ENCODE results near the gene CST4.
"Not testable (repeated sequence)": the region's sequence is repeated elsewhere in the genome, so short reads cannot be mapped to it uniquely, and the experiment has no call there.

The CST4 gene

DNA sequence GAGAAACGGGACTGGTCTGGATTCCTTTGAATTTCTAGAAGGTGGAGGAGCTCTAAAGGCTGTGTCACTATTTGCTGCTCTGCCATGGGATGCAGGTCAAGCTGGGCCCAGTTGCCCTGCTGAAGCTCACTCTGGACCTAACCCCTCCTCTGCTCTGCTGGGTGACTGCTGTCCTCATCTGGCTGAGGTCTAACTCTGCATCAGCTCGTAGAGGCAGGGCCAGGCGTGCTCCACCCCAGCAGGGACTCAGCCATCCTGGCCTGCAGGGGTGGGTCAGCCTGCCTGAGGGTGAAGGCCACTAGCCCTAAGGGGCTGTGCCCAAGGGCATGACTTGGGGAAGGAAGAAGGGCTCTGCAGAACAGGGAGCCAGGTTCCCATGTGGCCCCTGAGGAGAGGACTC is 852 bp downstream of the CST4 start:
- no peak for DNase-seq (ENCODE audit: low spot score)

DNA sequence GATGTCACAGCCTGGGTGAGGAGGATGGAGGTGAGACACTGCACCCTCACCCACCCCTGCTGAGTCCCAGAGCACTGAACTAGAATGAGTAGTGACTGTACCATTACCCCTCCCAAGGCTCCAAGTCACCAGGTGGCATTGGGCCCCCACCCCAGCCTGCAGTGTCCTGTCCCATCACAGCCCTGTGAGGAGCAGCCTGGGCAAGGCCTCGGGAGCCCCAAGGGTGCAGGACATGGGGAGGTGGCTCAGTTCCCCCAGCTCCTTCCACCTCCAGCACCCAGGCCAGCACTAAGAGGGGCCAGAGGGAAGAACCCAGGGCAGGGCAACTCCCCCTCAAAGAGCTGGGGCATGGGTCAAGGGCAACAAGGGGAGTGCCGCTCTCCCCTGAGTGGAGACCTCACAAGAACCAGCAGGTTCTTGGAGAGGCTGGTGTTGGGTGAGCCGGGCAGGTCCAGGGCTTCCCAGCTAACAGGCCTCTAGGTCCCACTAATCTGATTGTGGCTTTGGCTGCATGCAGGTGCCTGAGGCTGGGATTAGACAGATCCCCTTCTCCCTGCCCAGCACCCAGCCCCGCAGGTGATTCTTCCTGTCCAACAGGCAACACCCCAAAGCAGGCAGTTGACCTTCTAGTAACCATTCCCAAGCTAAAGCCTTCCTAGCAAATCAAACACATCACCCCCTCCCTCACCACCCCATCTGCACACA is 2.6 kb downstream of the CST4 start:
- DNase-seq (ENCODE audit: low spot score), result no peak

DNA sequence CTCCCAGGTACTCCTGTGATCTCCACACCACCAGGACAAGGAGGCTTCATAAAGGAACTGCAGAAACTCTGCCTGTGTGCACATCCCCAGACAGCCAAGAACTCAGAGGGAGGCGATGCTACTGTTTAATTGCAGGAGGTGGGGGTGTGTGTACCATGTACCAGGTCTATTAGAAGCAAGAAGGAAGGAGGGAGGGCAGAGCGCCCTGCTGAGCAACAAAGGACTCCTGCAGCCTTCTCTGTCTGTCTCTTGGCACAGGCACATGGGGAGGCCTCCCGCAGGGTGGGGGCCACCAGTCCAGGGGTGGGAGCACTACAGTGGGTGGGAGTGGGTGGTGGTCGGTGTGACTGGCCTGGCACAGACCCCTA is 3.3 kb downstream of the CST4 start:
- DNase-seq (ENCODE audit: low spot score), result not testable (repeated sequence)

DNA sequence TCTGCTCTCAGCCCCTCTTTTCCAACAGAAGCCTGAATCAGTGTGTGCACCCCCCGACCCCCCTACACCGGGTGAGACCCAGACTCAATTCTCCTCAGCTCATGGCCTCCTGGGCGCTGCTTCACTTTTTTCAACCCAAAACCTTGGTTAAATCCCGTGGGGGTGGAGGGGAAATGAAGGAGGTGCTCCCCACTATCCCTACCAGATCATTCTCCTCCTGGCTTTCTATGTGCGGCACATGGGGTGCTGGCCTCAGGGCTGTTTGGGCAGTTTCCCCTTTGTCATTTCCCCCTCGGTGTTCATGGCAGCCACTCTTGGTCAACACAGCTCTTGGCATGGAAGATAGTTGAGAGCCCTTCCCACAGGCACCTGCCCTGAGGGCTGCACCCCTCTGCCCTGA is 4.6 kb downstream of the CST4 start:
- DNase-seq (ENCODE audit: low spot score), result no peak

DNA sequence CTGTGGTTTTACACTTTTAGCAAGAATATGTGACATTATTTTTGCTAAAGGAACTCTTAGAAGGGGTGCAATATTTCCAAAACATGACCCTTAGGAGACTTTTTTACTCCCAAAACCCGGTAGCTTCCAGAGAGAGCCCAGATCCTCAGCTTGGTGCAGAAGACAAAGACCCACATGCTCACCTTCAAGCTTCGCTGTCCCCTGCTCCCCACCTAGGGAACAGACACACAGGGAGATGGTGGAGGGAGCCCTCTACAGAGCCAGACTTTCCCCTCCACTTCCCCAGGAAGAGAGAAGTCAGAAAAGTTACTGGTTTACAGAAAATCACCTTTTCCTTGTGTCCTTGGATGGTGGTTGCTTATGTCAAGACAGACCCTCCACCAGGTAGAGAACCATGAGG is 5.0 kb downstream of the CST4 start:
- no peak for DNase-seq (ENCODE audit: low spot score)

DNA sequence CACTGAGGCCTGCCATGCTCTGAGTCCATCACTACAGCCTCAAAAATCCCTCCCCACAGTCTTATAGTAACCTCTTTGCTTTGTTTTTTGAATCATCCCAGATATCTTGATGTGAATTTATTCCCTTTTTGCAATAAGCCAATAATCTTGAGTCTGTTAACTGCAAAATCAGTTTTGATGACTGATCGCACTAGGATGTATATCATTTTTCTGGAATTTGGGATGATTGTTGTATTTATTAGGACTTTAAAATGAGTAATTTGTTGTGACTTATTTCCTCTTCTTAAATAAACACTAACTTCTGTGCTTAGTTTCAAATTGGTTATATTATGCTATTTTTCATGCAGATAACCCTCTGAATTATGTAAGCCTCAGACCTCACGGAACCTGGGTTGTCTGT is 5.6 kb downstream of the CST4 start:
- DNase-seq (ENCODE audit: low spot score), result no peak

DNA sequence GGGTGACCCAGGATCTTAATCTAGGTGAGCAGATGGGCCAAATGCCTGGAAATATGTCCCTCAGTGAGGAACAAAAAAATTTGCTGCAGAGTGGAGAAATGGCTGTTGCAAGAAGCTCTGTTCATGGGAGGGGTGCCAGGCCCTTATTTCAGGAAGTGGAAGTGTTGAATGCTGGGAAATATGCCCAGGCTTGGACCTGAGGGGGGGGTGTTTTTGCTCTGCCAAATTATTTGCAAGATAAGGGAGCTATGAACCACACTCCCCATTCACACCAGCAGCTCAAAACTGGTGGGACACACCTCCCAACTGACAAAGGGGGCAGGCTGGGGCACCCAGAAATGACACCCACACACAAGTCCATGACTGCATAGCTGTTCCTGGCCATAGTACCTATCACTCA is 8.7 kb downstream of the CST4 start:
- DNase-seq (ENCODE audit: low spot score), result peak; percentile 17

DNA sequence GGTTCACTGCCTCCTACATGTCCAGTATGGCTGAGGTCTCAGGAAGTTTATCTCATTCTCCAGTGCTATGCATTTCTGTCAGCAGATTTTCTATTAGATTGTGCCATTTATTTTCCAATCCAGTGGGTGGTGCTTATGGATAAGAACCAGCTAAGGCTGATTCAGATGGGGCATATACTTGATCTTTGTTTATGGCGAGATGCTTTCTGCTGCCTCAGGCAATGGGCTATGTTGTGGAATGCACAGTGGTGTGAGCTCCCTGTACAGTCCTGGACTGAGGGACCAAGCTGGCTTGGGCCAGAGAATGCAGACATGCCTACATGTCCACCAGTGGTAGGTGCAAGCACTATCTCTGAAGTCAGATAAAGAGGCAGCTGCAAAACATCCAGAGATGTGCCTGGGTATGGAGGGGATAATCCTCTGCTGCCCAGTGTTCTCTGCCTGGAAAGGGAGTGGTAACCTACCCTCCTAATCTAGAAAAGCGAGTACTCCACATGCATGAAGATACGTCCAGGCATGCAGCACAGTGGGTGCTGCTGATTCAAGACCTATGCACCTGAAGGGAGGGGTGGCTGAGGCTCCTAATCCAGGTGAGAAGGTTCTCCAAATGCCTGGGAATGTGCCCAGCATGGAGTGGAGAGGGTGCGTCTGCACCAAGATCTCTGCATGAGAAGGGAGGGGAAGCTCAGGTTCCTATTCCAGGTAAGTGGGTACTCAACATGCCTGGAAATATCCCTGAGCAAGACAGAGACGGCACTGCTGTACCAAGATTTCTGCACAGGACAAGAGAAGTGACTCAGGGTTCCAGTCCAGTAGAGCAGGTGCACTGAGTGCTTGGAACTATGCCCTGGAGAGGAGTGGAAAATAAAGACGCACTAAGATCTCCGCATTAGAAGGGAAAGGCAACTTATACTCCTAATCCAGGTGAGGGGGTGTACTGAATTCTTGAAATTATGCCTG is 9.4 kb downstream of the CST4 start:
- DNase-seq (ENCODE audit: low spot score), result no peak

DNA sequence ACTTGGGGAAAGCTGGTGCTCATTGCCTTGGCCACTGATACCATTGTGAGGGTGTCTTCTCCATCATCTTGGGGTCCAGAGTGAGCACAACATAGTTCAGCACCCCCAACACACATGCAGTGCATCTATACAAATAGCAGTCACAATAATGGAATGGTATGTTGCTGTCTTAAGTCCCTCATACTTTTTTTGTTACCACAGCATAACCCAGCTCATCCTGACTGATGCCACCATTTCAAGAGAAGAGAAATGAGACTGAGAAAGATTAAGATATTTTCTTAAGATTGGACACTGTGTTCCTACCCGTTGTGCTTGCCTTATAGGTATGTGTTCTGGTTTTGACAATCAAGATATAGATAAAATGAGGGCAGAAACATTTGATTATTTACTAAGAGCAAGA is 15.6 kb downstream of the CST4 start:
- DNase-seq (ENCODE audit: low spot score), result no peak

DNA sequence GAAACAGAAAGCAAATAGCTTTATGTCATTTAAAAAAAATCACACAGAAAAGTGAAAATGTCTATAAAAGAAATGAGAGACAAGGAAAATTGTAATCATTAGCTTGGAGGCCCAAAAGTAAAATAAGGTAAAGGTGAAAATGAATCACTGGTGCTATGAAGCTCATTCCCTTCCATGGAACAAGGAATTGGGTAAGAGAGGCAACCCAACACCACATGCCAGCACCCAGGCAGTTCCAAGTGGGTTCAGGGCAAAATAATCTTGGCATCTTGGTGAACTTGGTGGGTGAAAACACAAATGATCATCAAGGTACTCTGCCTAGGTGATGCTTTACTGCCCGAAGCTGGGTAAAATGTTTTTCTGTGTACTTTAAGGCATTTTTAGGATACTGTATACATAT is 16.7 kb downstream of the CST4 start:
- no peak for DNase-seq (ENCODE audit: low spot score)

DNA sequence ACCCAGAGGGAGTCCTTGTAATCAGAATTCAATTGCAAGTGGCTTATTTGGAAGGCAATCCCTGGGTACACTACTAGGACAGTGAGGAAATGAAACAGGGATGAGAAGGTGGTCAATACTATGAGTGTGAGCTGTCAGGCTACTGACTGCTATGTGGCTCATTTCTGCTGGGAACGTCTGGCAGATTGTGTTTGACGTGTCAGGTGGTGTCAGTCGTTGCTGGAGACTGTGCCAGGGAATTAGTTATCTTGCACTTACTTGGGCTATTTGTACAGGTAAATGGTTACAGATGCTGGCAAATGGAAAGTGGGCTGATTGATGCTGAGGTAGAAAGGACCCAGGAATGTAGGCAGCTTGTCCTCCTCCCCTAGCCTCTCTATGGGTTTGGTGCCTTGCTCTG is 17.4 kb downstream of the CST4 start:
- no peak for DNase-seq (ENCODE audit: low spot score)

DNA sequence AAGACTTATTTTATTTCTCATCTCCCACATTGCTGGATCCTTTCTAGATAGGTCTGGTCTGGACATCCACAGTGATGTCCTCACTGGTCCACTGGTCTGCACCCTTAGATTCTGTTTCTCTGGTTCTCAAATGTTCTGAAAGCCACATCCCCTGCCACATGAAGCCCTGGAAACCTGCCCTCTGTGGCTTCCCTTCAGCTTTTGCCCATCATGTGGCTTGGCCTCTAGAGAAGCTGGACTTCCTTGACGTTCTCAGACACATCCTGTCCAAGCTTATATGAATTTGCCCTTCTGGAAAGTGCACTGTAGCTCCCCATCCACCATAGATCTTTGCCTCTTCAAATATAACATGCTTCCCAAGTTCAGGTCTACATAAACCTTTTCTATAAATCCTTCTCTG is 18.5 kb downstream of the CST4 start:
- DNase-seq (ENCODE audit: low spot score), result no peak

DNA sequence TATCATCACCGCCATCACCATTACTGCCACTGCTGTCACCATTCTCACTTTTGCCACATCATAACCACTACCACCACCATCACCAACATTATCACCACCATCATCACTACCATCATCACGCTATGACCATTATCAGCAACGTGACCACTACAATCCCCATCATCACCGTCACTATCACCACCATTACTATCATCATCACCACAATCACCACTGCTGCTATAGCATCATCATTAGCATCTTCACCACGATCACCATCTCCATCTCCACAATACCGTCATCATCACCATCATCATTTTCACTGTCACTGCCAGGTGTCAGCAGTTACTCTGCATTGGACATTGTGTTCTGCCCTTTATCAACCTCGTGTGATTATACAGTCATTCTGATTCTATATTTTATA is 19.0 kb downstream of the CST4 start:
- DNase-seq (ENCODE audit: low spot score), result no peak

DNA sequence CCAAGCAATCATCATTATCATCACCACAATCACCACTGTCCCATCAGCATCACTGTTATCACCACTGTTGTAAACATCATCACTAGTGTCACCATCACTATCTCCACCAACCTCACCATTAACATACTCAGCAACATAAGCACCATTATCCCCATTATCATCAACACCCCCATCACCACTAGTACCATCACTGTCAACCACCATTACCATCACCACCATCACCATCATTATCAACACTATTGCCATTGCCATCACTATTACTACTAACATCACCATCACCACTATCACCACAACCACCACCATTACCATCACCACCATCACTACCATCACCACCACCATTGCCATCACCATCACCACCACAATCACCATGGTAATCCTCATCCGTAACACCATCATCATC is 19.5 kb downstream of the CST4 start:
- DNase-seq (ENCODE audit: low spot score), result no peak

DNA sequence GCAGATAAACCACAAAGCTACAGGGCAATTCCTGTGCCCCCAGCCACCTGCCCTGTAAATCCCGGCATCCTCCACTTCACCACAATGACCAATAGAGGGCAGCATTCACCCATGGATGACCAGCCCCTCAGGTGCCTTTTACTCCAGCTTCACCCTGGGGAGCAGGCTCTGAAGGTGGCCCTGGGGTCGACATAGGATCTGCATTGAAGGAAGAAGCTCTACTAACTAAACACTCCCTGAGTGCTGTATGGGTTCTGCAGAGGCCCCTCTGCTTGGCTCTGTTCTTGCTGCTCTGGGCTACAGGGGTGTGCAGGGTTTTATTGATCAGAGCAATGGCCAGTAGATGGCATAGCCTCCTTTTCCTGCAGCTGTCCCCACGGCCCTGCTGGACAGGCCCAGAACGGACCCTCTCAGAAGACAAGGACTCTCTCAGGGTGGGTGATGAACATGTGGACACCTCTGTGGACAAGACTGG is 20.3 kb downstream of the CST4 start:
- peak; percentile 78 for DNase-seq (ENCODE audit: low spot score)

DNA sequence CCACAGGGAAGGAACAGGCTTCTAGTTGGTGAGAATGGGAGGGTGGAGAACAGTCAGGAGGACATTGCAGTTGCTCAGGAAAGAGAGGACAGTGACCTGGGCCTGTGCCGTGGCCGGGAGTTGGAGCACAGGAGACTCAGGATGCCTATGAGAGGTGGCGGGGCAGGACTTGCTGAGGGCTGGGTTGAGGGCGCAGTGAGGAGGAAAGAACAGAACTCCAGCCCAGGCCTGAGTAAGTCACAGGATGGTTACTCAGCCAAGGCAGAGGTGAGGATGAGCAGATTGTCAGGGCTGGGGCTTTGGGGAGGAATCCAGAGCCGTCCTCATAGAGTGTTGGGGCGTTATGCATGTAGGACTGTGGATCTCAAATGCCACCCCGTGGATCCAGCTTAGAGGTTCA is 21.2 kb downstream of the CST4 start:
- DNase-seq (ENCODE audit: low spot score), result no peak

DNA sequence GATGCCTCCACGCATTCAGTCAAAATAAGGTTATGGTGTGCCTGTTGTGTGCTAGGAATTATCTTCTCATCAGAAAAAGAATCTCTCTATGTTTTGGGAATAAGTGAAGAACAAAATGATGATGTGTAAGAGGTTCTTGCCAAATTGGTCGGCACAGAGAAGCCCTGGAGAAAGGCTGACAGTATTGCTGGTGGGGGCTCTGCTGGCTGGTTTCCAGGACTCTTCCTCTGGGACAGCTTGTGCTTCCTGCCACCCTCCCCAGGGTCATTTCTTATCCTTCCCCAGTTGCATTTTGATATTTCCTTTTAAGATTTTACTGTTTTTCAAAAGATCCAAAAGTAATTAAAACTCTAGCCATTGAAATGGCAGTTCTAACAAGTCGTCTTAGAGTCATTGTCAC is 22.1 kb downstream of the CST4 start:
- DNase-seq (ENCODE audit: low spot score), result no peak

DNA sequence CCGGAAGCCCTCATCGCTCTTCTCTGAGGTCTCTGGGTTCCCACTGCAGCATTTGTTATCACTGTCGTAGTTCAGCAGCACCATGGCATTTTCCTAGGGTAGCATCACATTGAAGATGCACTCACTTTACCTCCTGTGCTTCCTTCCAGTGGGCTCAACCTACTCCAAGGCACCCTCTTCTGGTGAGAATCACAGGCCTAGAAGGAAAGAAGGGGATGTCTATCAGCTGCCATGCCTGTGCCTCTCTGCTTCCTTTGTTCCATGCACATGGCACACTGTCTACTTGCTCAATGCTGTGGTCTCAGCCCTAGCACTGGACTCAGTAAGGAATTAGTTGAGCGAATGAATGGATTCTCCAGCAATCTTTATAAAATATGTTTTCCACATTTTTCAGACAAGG is 22.6 kb downstream of the CST4 start:
- no peak for DNase-seq (ENCODE audit: low spot score)

DNA sequence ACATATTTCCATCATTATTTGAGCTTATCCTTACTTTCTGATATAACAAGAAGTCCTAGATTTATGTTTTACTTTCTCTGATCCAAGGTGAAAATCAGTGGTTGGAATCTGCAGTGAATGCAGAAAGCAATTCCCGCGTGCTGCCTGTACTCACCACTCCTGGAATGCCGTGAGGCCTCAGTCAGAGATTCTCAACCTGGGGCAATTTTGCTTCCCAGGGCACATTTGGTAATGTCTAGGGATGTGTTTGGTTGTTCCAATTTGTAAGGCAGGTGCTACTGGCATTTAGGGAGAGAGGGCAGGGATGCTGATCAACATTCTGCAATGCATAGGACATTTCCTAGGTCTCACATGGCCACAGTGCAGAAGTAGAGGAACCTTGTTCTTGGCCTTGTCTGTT is 23.9 kb downstream of the CST4 start:
- DNase-seq (ENCODE audit: low spot score), result no peak

DNA sequence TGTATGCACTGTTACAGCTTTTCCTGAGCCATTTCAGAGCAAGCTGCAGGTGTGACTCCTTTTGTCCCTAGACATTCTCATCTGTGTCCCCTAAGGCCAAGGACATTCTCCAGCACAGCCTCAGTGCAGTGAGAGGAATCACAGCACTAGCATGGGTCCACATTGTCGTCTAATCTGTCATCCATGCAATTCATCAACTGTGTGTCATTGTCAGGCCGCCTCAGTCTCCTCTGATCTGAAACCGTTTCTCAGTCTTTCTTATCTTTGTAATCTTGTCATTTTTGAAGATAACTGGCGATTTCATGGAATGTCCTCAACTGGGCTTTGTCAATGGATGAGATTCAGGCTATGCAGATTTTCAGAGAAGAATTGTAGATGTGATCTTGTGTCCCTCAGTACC is 24.8 kb downstream of the CST4 start:
- DNase-seq (ENCODE audit: low spot score), result not testable (repeated sequence)

DNA sequence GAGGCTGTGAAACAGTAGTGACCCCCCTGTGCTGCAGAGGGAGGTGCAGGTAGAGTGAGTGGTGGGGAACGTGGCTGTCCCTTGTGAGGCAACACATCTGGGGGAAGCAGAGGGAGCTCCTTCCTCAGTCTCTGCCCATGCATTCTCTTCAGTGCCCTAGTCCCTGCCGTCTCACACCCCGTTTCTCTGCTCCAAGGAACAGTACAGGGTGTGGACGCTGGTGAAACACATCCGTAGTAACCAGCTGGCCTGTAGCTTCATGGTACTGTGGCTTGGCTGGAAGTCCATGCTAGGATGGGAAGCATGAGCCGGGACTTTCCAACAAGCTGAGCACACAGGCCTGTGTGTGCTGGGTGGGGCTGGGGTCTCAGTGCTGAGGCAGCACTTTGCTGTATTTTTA is 25.7 kb downstream of the CST4 start:
- no peak for DNase-seq (ENCODE audit: low spot score)

DNA sequence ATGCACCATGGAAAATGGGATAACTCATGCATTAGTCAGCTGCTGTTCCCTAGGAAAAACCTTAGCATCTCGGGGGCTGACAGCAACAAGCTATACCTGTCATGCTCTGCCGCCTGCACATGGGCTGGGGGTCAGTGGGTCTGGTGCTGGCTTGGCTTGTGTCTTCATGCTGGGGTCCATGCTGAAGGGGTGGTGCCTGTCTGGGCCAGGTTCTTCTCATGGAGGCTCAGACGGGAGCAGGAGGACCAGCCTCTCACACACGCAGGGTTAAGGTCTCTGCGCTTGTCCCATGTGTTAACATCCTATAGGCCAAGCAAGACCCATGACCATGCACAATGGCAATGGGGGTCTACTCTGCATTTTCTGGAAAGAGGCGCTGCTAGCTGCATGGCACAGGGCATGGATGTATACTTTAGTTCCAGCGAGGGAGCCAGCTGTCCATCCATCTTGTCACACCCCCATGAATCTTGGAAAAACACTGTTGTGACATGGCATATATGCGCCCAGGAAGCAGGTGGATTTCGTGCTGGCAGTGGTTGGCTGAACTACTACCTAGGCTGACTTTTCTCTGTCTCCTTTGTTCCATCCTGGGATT is 26.5 kb downstream of the CST4 start:
- DNase-seq (ENCODE audit: low spot score), result no peak

DNA sequence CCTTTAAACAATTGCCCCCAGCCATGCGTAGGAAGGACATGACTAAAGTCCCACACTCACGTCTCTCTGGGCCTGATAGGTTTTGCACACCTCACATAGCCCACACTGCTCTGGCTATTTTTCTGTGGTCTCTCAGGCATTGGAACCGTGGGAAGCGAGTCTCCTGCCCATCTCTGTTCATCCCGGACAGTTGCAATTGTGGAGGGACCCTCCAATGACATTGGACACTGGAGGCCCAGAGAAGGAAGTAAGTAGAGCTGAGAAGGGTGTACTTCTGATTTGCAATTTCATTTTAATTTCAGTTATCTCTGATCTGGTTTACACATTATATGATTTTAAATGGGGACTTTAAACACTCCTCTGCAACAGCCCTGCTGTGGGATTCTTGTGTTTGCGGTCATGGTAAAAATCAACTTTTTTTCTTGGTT is 27.8 kb downstream of the CST4 start:
- DNase-seq (ENCODE audit: low spot score), result no peak

All from ecto neural progenitor cell (in vitro differentiated cells).